ENCODE measurements around the gene COL8A2.

DNA sequence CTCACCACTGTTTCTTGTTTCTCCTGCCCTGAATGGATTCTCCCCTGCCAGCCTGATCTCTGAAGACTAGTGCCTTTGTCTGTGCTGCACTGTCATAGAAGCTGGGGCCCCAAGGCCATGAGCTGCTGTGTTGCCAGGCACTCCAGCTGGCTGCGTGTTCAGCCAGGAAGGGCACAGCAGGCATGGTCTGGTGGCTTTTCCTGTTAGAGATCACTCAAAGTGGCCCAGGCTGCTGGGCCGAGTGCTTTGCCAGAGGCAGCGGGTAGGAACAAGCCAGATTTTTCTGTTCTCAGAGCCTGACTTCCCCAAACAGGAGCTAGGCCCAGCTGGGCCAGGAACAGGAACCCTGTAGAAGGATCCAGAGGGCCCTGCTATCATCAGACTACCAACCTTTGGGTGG lies 31.1 kb downstream of the COL8A2 start:
- TF ChIP-seq, protein P1, sequence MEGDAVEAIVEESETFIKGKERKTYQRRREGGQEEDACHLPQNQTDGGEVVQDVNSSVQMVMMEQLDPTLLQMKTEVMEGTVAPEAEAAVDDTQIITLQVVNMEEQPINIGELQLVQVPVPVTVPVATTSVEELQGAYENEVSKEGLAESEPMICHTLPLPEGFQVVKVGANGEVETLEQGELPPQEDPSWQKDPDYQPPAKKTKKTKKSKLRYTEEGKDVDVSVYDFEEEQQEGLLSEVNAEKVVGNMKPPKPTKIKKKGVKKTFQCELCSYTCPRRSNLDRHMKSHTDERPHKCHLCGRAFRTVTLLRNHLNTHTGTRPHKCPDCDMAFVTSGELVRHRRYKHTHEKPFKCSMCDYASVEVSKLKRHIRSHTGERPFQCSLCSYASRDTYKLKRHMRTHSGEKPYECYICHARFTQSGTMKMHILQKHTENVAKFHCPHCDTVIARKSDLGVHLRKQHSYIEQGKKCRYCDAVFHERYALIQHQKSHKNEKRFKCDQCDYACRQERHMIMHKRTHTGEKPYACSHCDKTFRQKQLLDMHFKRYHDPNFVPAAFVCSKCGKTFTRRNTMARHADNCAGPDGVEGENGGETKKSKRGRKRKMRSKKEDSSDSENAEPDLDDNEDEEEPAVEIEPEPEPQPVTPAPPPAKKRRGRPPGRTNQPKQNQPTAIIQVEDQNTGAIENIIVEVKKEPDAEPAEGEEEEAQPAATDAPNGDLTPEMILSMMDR (conservative IDR thresholded peaks at IDR 0.05; ENCODE audit: low read length), result no peak
- no peak for TF ChIP-seq EZH2phosphoT487 (IDR thresholded peaks at IDR 0.05; ENCODE audit: borderline replicate concordance)
